ENCODE results near the gene PAQR3. TPM values are rescaled to one million over a fixed set of nuclear protein-coding genes. Genes with fewer than 3 reads are reported as not detected.

PAQR3 gene, protein sequence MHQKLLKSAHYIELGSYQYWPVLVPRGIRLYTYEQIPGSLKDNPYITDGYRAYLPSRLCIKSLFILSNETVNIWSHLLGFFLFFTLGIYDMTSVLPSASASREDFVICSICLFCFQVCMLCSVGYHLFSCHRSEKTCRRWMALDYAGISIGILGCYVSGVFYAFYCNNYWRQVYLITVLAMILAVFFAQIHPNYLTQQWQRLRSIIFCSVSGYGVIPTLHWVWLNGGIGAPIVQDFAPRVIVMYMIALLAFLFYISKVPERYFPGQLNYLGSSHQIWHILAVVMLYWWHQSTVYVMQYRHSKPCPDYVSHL
- 26.7 and 27.3 TPM in 2 replicates for total RNA-seq

GRCh38 chr4:78938868-78939666, at the start of gene PAQR3:
TSS of gene PAQR3 (minus strand) at chr4:78939438. CDS start at chr4:78939224, 214 bp downstream.

Other genes with a start within 250 kb of the PAQR3 start
- 62.2 and 79.6 TPM in 2 replicates for gene BMP2K, start 163.1 kb downstream of the PAQR3 start, total RNA-seq

Data from nasal cavity respiratory epithelium epithelial cell of viscerocranial mucosa (primary cell).